ENCODE results near the gene SLC12A3.
"Not testable (repeated sequence)": the region's sequence is repeated elsewhere in the genome, so short reads cannot be mapped to it uniquely, and the experiment has no call there.

Gene SLC12A3

GRCh38 chr16:56869513-56870275 lies 4.7 kb downstream of the SLC12A3 start:
- DNase-seq (ENCODE audit: low read depth) = no peak

GRCh38 chr16:56870276-56870888 lies 5.4 kb downstream of the SLC12A3 start:
- DNase-seq (ENCODE audit: low read depth) = no peak

GRCh38 chr16:56871172-56871593 lies 6.2 kb downstream of the SLC12A3 start:
- DNase-seq (ENCODE audit: low read depth) = no peak

GRCh38 chr16:56872863-56873391 lies 7.9 kb downstream of the SLC12A3 start:
- no peak for DNase-seq (ENCODE audit: low read depth)

GRCh38 chr16:56874800-56875199 lies 9.8 kb downstream of the SLC12A3 start:
- no peak for DNase-seq (ENCODE audit: low read depth)

- DNase-seq (ENCODE audit: low read depth) = no peak
Measured at GRCh38 chr16:56876048-56876447, 11.0 kb downstream of the SLC12A3 start.

GRCh38 chr16:56877486-56878182 lies 12.6 kb downstream of the SLC12A3 start:
- no peak for DNase-seq (ENCODE audit: low read depth)

GRCh38 chr16:56878282-56878854 lies 13.4 kb downstream of the SLC12A3 start:
- DNase-seq (ENCODE audit: low read depth) = no peak

- DNase-seq (ENCODE audit: low read depth) = no peak
Measured at GRCh38 chr16:56879276-56879675, 14.3 kb downstream of the SLC12A3 start.

- DNase-seq (ENCODE audit: low read depth) = no peak
Measured at GRCh38 chr16:56880176-56880575, 15.2 kb downstream of the SLC12A3 start.

- no peak for DNase-seq (ENCODE audit: low read depth)
Measured at GRCh38 chr16:56880685-56881084, 15.7 kb downstream of the SLC12A3 start.

- no peak for DNase-seq (ENCODE audit: low read depth)
Measured at GRCh38 chr16:56882077-56882800, 17.2 kb downstream of the SLC12A3 start.

- DNase-seq (ENCODE audit: low read depth) = no peak
Measured at GRCh38 chr16:56883586-56883985, 18.6 kb downstream of the SLC12A3 start.

GRCh38 chr16:56884026-56884582 lies 19.1 kb downstream of the SLC12A3 start:
- no peak for DNase-seq (ENCODE audit: low read depth)

- not testable (repeated sequence) for DNase-seq (ENCODE audit: low read depth)
Measured at GRCh38 chr16:56884929-56885328, 19.9 kb downstream of the SLC12A3 start.

GRCh38 chr16:56885446-56886162 lies 20.6 kb downstream of the SLC12A3 start:
- no peak for DNase-seq (ENCODE audit: low read depth)

- no peak for DNase-seq (ENCODE audit: low read depth)
Measured at GRCh38 chr16:56886296-56886695, 21.3 kb downstream of the SLC12A3 start.

GRCh38 chr16:56886826-56887225 lies 21.8 kb downstream of the SLC12A3 start:
- no peak for DNase-seq (ENCODE audit: low read depth)

- DNase-seq (ENCODE audit: low read depth) = no peak
Measured at GRCh38 chr16:56888806-56889205, 23.8 kb downstream of the SLC12A3 start.

GRCh38 chr16:56889206-56889605 lies 24.2 kb downstream of the SLC12A3 start:
- no peak for DNase-seq (ENCODE audit: low read depth)

GRCh38 chr16:56891685-56892084 lies 26.7 kb downstream of the SLC12A3 start:
- no peak for DNase-seq (ENCODE audit: low read depth)

All from HS-5 (cell line).